HTERT RPE-1 (cell line): ENCODE data around the gene LMO3.

Experiments used
- in situ Hi-C: fragments of 300-500 bp; cut with MboI; formaldehyde crosslinking; loops from 4 replicates; pipeline ENCODE4 v1.14.3; 2020; ENCODE audit warnings: low sequenced_read_pairs

LMO3 gene

DNA sequence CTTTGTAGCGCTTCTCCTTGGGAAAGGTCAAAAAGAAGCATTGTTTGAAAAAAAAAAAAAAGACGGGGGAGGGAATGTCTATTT, at the start of gene LMO3:
Gene LMO3, minus strand, starts transcription at position 46 of the 84 bp plus-strand sequence. CDS start 5,302 bp downstream, outside the sequence.
- in situ Hi-C loops: no loop called here

DNA sequence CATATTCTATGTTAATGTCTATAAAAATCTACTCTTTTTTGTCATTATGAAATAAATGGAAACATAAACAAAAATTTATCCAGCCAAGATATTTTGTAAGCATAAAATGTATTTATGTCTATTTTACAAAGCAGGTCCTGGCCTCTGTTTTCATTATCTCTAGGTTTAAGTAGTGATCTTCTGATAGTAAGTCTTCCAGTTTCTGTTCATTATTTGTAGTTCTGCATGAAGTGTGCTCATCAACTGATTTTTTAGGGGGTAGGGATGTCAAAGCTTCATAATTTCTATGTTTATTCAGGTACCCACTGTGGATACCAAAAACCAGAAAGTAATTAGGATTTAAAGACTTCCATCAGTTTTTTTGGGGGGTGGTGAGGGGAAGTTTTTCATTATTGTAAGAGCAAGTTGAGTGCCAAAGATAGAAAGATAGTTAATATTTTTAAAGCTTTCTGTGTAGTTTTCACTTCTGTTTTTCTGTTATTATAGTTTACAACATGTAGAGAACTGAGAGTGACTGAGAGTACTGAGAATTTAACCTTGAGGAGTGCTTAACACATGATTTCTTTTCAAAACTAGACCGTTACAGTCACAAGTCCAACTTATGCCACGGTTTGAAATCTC, 30.6 kb upstream of the LMO3 start:
- in situ Hi-C loops: no loop called here

- in situ Hi-C loops: no loop called here
Observed at GRCh38 chr12:16634786-16635185, 28.8 kb upstream of the LMO3 start.

- in situ Hi-C loops: no loop called here
Observed at GRCh38 chr12:16626991-16627390, 21.0 kb upstream of the LMO3 start.

DNA sequence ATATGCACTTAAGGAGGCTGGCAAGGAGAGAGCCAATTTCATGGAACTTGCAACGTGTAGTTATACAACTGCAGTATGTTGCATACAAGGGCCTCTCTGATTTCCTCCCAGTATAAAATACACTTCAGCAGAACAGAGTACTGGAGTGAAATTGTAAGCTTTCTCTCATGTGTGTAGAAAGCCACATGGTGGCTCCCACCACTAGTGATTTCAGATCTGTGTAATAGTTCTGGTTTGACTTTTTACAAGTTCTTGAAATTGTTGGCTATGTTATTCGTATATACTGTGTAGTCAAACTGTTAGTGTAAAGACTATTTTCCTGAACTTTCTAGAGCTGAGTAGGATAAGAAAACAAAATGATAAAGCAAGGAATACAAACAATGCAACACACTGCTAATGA, 16.4 kb upstream of the LMO3 start:
- in situ Hi-C loops: no loop called here

DNA sequence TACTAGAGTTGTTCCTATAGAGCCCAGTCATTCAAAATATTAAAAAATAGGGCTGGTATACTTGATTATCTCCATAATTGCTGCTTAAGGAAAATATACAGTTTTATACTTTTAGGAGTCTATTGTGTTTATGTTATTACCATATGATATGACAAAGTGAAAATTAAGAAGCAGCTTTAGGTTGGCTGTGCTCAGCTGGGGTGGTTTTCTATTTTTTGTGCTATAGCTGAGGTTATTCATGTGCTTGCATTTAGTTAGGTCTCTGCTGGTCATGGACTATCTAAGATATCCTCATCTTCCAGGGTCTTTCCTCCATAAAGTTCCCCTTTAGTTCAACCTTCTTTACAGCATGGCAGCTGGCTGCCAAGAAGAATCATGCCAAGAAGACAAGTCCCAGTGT, 13.6 kb upstream of the LMO3 start:
- in situ Hi-C loops: no loop called here

DNA sequence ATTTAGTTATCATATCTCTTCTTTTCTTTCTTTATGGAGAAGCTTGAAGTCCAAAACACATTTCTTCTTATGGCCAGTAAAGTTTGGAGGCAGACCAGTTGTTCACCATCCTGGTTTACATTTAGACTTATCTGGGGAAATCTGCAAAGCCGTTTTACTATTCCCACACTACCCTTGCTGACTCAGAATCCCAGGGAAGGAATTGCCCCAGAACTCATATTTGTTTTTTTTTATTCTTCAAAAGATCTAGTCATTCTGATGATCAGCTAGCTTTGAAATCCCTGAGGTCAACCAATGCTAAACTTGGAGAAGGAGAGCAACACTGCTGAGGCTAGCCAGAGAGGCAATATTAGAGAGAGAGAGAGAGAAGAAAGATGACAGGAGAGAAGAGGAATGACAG, 12.3 kb upstream of the LMO3 start:
- in situ Hi-C loops: no loop called here

DNA sequence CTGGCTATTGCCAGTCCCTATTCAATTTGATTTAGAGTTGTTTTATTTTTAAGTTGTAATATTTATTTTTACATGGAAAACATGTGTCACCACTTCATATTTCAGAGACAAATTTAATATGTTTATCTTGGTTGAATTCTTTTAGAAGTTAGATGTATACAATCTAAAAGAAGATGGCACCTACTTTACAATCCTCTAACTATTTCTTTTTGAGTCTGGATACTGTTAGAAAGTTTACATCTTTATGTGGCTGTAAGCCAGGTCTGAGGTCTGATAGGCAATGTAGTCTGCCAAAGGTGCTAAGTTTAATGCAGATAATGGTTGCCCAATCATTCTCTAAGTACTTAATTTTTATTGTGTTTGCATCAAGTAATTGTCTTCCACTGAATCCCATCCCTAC, 7.2 kb upstream of the LMO3 start:
- in situ Hi-C loops: no loop called here

- in situ Hi-C loops: no loop called here
Observed at GRCh38 chr12:16612647-16613046, 6.7 kb upstream of the LMO3 start.

DNA sequence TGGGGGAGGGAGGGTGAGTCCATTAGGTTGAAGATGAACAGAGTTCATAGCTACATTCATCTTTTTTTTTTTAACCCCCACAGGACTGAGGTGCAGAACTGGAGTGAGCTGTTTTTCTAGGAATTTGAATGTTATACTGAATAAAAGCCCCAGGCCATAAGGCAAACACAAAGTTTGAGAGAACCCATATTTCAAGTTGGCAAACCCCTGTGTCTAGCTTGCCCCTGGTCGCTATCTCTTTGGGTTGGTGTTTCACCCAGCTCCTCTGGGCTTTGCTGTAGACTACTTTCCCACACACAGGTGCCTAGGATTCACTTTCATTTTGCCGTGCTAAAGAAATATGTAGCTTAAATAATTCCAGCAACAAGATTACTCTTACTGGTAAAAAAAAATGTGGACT, 5.2 kb upstream of the LMO3 start:
- in situ Hi-C loops: no loop called here

- in situ Hi-C loops: no loop called here
Observed at GRCh38 chr12:16610743-16611142, 4.8 kb upstream of the LMO3 start.

GRCh38 chr12:16610001-16610585, 4.1 kb upstream of the LMO3 start:
- in situ Hi-C loops: no loop called here

DNA sequence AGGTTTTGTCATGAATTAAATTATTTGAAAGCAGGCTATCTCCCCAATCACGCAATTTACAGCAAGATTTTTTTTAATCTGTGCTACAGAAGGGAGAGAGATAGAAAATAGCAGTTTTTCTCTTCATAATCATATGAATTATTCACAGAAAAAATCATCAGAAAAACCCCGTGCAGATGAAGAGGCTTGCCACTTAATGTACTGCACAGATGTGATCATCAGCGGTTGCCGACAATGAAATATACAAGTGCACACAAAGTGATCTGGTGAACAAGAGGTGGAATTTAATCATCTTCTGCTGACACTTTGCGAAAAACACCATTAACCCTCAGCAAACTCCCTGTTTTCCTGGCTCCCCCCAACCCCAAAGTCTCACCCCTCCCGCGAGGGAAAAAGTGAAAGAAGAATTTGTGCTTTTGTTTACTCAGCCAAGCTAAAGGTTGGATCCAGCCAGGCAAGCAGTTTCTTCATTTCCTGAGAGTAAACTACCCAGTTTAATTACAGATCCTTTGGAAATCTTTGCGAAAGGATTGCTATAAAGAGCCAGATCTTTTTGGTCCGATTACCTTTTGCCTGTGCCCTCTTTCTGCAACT, 3.1 kb upstream of the LMO3 start:
- in situ Hi-C loops: no loop called here

DNA sequence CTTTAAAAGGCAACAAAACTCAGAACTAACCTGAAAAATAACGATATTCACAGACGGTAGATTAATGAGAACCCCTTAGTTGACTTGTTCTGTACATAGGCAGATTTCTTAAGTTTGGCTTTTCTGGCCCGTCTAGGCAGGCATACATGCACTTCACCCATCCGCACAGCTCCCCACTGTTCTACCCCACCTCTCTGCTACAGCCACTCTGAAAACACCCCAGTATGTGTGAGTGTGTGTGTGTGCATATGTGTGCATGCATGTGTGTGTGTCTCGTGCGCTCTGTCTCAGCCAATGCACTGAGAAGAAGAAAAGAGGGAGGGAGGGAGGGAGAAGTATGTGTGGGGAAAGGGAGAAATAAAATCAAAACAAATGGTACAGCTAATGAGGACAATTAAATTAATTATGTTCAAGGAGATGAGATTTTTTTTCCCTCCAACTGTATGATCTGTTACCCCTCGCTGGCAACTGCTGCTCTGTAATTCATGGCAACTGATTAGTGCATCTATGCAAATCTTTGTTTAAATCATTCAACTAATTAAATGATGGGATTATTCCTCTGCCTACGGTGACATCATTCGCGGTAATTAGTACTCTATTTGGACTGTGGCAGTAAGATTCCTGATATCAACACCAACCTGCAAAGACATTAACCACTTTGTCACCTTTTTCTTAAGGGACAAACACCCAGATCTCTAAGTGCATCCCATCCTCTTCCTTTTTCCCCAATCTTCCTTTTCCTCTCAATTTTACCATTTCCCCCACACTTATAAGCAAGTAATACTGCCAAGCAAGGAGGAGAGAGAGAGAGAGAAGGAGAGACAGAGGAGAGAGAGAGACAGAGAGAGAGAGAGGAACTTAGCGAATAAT, 2.2 kb upstream of the LMO3 start:
- in situ Hi-C loops: no loop called here

DNA sequence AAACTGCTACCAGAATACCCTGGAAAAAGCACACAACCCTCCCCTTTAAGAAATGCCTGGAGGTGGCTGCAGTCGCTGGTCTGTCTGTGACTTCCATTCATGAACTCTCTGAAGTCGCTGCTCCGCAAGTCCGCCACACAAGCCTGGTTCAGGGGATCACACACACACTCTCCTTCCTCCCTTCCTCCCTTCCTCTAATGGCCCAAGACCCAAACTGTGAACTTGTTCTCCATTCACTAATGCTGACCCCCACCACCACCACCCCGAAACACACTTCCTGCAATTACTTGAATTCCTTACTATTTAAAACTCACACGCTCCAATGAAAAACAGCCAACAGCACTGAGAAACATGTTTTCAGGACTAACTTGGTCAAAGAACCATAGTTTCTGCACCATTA, 1.0 kb upstream of the LMO3 start:
- in situ Hi-C loops: no loop called here

GRCh38 chr12:16606201-16606849, 363 bp upstream of the LMO3 start:
- in situ Hi-C loops: no loop called here

- in situ Hi-C loops: no loop called here
Observed at GRCh38 chr12:16605642-16606116, 283 bp downstream of the LMO3 start.

GRCh38 chr12:16604596-16605252, 1.2 kb downstream of the LMO3 start:
- in situ Hi-C loops: no loop called here

DNA sequence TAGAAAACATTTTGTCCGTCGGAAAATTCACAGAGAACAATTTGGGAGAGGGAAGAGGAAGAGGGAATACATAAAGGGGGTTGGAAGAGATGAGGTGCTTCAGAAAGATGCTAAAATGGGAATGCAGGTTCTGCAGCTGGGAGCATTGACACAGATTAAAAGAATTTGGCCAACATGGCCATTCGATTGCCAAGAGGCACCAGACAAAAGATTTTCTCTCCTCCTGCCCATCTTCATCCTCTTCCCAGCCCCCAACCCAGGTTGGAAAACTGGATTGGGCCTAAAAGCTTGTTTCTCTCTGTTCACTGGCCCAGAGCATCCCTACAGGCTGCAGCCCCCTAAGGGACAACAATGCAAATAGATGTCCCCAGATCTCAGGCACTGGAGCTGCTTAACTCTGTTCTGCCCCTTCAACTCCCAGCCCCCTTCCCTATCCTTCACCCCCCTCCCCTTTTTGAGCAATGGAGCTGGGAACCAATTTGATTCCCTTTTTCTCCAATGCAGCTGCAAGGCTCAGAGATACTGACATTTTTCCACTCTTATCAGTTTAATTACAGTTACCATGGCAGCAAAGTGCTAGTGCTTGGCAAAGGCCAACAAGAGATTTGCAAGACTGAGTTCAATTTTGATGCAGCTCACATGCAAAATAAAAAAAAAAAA, 1.9 kb downstream of the LMO3 start:
- in situ Hi-C loops: no loop called here

- in situ Hi-C loops: no loop called here
Observed at GRCh38 chr12:16603260-16603915, 2.6 kb downstream of the LMO3 start.
